ENCODE measurements around the gene CD53.

DNA sequence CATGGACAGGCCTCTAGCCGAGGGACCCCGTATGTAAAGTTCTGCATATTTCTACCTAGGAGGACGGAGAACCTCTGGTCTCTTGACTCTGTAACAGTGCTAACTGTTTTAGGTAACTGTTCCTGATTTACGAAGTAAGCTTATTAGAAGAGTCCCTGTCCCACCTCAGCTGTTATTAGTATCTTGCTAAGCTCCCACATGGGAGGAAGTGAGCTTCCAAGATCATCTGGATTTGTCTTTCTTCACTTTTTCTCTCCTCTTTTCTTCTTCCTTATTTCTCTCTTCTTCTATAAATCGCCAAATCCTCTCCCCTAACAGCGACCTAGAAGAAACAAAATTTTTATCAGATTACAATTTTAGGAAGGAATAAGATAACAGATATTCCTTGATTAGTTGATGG lies 4.4 kb downstream of the CD53 start:
- TF ChIP-seq POLR2AphosphoS5 (IDR thresholded peaks at IDR 0.05; ENCODE audit: low read depth, low read length) = no peak
- TF ChIP-seq, protein P1, sequence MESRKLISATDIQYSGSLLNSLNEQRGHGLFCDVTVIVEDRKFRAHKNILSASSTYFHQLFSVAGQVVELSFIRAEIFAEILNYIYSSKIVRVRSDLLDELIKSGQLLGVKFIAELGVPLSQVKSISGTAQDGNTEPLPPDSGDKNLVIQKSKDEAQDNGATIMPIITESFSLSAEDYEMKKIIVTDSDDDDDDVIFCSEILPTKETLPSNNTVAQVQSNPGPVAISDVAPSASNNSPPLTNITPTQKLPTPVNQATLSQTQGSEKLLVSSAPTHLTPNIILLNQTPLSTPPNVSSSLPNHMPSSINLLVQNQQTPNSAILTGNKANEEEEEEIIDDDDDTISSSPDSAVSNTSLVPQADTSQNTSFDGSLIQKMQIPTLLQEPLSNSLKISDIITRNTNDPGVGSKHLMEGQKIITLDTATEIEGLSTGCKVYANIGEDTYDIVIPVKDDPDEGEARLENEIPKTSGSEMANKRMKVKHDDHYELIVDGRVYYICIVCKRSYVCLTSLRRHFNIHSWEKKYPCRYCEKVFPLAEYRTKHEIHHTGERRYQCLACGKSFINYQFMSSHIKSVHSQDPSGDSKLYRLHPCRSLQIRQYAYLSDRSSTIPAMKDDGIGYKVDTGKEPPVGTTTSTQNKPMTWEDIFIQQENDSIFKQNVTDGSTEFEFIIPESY (IDR thresholded peaks at IDR 0.05; ENCODE audit: extremely low read depth, insufficient replicate concordance, low read length) = no peak
- no peak for TF ChIP-seq JUND (IDR thresholded peaks at IDR 0.05)
- TF ChIP-seq, protein P2, sequence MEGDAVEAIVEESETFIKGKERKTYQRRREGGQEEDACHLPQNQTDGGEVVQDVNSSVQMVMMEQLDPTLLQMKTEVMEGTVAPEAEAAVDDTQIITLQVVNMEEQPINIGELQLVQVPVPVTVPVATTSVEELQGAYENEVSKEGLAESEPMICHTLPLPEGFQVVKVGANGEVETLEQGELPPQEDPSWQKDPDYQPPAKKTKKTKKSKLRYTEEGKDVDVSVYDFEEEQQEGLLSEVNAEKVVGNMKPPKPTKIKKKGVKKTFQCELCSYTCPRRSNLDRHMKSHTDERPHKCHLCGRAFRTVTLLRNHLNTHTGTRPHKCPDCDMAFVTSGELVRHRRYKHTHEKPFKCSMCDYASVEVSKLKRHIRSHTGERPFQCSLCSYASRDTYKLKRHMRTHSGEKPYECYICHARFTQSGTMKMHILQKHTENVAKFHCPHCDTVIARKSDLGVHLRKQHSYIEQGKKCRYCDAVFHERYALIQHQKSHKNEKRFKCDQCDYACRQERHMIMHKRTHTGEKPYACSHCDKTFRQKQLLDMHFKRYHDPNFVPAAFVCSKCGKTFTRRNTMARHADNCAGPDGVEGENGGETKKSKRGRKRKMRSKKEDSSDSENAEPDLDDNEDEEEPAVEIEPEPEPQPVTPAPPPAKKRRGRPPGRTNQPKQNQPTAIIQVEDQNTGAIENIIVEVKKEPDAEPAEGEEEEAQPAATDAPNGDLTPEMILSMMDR (IDR thresholded peaks at IDR 0.05 in 2 of 3, conservative IDR thresholded peaks at IDR 0.05 in 1 of 3; ENCODE audit: borderline replicate concordance in 1 of 3, insufficient read depth in 1 of 3, low read depth in 2 of 3, low read length in 2 of 3) = no peak
- no peak for TF ChIP-seq EZH2 (IDR thresholded peaks at IDR 0.05)
- TF ChIP-seq POLR2A (IDR thresholded peaks at IDR 0.05; ENCODE audit: borderline replicate concordance, extremely low read depth, insufficient read depth, insufficient read length) = no peak
- TF ChIP-seq SRF (IDR thresholded peaks at IDR 0.05; ENCODE audit: low read depth) = no peak
- TF ChIP-seq ZNF274 (IDR thresholded peaks at IDR 0.05; ENCODE audit: low read depth, low read length) = no peak
- TF ChIP-seq SIN3A (IDR thresholded peaks at IDR 0.05; ENCODE audit: low read depth) = no peak
- TF ChIP-seq ELF1 (IDR thresholded peaks at IDR 0.05; ENCODE audit: borderline replicate concordance, low read depth) = no peak
- TF ChIP-seq ZFX (IDR thresholded peaks at IDR 0.05) = no peak

All from HCT116 (cell line).